ENCODE measurements around the gene ICAM1. TPM values are rescaled to one million over a fixed set of nuclear protein-coding genes. Genes with fewer than 3 reads are reported as not detected.
"Not testable (repeated sequence)": the region's sequence is repeated elsewhere in the genome, so short reads cannot be mapped to it uniquely, and the experiment has no call there.

Gene ICAM1
- total RNA-seq, 2 experiments from 2014 or later = 27.9 to 30.9 TPM

- H3K9me3 Mint-ChIP-seq (ENCODE audit: low read depth) = no peaks in the 10 kb centered on the region
- ChIA-PET POLR2A (no interaction called here), CTCF (interaction anchor here (1.0 to 1.8 kb wide), 2 partner anchors 20 kb away, joined by 4 to 9 read pairs; no protein-coding TSS in a partner anchor)
- H3K27me3 Mint-ChIP-seq = no peaks in the 10 kb centered on the region
- no peaks in the 10 kb centered on the region for H3K36me3 Mint-ChIP-seq (ENCODE audit: low read depth)
- H3K27ac Mint-ChIP-seq = peak overlapping the region; percentile 84
- peak; percentile 61 for ATAC-seq
- intact Hi-C loops (cut with DNase I, micrococcal nuclease) = loop anchor here (1.0 to 2.0 kb wide), 3 partner anchors 20 to 61 kb away; partner anchors contain the start of gene DNMT1 (in 1 of the 2)
- H3K4me3 Mint-ChIP-seq = peak overlapping the region; percentile 81
- peak; percentile 76 for DNase-seq
- peaks cover 18% of the 10 kb centered on the region for H3K4me1 Mint-ChIP-seq
Observed at GRCh38 chr19:10230173-10230860, 40.6 kb upstream of the ICAM1 start.

GRCh38 chr19:10230861-10231611 is 39.9 kb upstream of the ICAM1 start, which contains the start of gene S1PR2:
Gene S1PR2, minus strand, starts transcription at chr19:10231331. Its CDS starts 6,426 bp downstream, at chr19:10224905.
- intact Hi-C loops (cut with DNase I, micrococcal nuclease) = loop anchor here (1.0 to 2.0 kb wide), 5 partner anchors 19 to 60 kb away; partner anchors contain the start of gene DNMT1 (in 2 of the 2)
- DNase-seq (peak; percentile 83), ATAC-seq (peak; percentile 62)
- Mint-ChIP-seq H3K4me3 (peak within 1 kb of the TSS; percentile 81), H3K27ac (peak within 1 kb of the TSS; percentile 84), H3K4me1 (peaks cover 24% of the 10 kb centered on the region), H3K27me3 (no peaks in the 10 kb centered on the region), H3K36me3 (ENCODE audit: low read depth) (no peaks in the 10 kb centered on the region), H3K9me3 (ENCODE audit: low read depth) (no peaks in the 10 kb centered on the region)
- ChIA-PET CTCF (interaction anchor here (1.8 kb wide), 1 partner anchor 19 kb away, joined by 9 read pairs; no protein-coding TSS in a partner anchor), POLR2A (no interaction called here)

GRCh38 chr19:10231612-10232228 is 39.2 kb upstream of the ICAM1 start:
- Mint-ChIP-seq H3K4me1 (peaks cover 29% of the 10 kb centered on the region), H3K27me3 (no peaks in the 10 kb centered on the region), H3K4me3 (peak overlapping the region; percentile 81), H3K27ac (peak overlapping the region; percentile 63), H3K9me3 (ENCODE audit: low read depth) (peaks cover 2% of the 10 kb centered on the region), H3K36me3 (ENCODE audit: low read depth) (peaks cover 3% of the 10 kb centered on the region)
- no peak for DNase-seq
- ChIA-PET POLR2A (interaction anchor here (0.8 kb wide), 1 partner anchor 54 kb away, joined by 5 read pairs; no protein-coding TSS in a partner anchor), CTCF (interaction anchor here (1.8 kb wide), 1 partner anchor 18 kb away, joined by 9 read pairs; no protein-coding TSS in a partner anchor)
- no peak for ATAC-seq
- intact Hi-C loops (cut with DNase I, micrococcal nuclease) = loop anchor here (1.0 to 2.0 kb wide), 4 partner anchors 19 to 37 kb away; partner anchors contain the start of gene DNMT1 (in 2 of the 2)

GRCh38 chr19:10233946-10234345 is 37.0 kb upstream of the ICAM1 start:
- Mint-ChIP-seq H3K36me3 (ENCODE audit: low read depth) (peaks cover 3% of the 10 kb centered on the region), H3K4me1 (peaks cover 29% of the 10 kb centered on the region), H3K4me3 (no peak overlapping the region), H3K9me3 (ENCODE audit: low read depth) (peaks cover 2% of the 10 kb centered on the region), H3K27ac (no peak overlapping the region), H3K27me3 (no peaks in the 10 kb centered on the region)
- DNase-seq (no peak), ATAC-seq (no peak)
- POLR2A ChIA-PET = no interaction called here
- CTCF ChIA-PET = interaction anchor here (0.7 to 3.8 kb wide), 2 partner anchors 16 to 18 kb away, joined by 3 to 18 read pairs; partner anchors contain the start of gene MRPL4
- intact Hi-C loops (cut with DNase I, micrococcal nuclease) = no loop called here

- CTCF ChIA-PET = interaction anchor here (2.1 to 3.8 kb wide), 2 partner anchors 14 to 23 kb away, joined by 10 to 18 read pairs; no protein-coding TSS in a partner anchor
Observed at GRCh38 chr19:10235003-10235402, 35.9 kb upstream of the ICAM1 start.

GRCh38 chr19:10235409-10235808 is 35.5 kb upstream of the ICAM1 start:
- ATAC-seq; intact Hi-C loops (cut with DNase I, micrococcal nuclease); DNase-seq; H3K36me3 Mint-ChIP-seq (ENCODE audit: low read depth); H3K9me3 Mint-ChIP-seq (ENCODE audit: low read depth); H3K27me3 Mint-ChIP-seq; H3K4me3 Mint-ChIP-seq: not testable (repeated sequence)
- Mint-ChIP-seq H3K4me1 (peaks cover 18% of the 10 kb centered on the region), H3K27ac (peak overlapping the region; percentile 100)
- ChIA-PET CTCF (interaction anchor here (0.7 to 3.8 kb wide), 4 partner anchors 14 to 324 kb away, joined by 3 to 18 read pairs (median 7); no protein-coding TSS in a partner anchor), POLR2A (interaction anchor here (1.2 kb wide), 1 partner anchor 48 kb away, joined by 3 read pairs; no protein-coding TSS in a partner anchor)

More at GRCh38 chr19:10235003-10235402, 35.9 kb upstream of the ICAM1 start:
- Mint-ChIP-seq H3K27me3 (no peaks in the 10 kb centered on the region), H3K4me3 (no peak overlapping the region), H3K27ac (peak overlapping the region; percentile 11), H3K36me3 (ENCODE audit: low read depth) (peaks cover 3% of the 10 kb centered on the region), H3K4me1 (peaks cover 20% of the 10 kb centered on the region), H3K9me3 (ENCODE audit: low read depth) (peaks cover 2% of the 10 kb centered on the region)
- intact Hi-C loops (cut with DNase I, micrococcal nuclease) = no loop called here
- POLR2A ChIA-PET = no interaction called here
- DNase-seq (no peak), ATAC-seq (no peak)

- Mint-ChIP-seq H3K27ac (no peak overlapping the region), H3K4me1 (peaks cover 14% of the 10 kb centered on the region), H3K27me3 (no peaks in the 10 kb centered on the region), H3K36me3 (ENCODE audit: low read depth) (peaks cover 3% of the 10 kb centered on the region), H3K4me3 (no peak overlapping the region), H3K9me3 (ENCODE audit: low read depth) (peaks cover 2% of the 10 kb centered on the region)
- POLR2A ChIA-PET = no interaction called here
- DNase-seq (no peak), ATAC-seq (no peak)
- intact Hi-C loops (cut with DNase I, micrococcal nuclease) = no loop called here
- CTCF ChIA-PET = interaction anchor here (1.0 kb wide), 1 partner anchor 9 kb away, joined by 3 read pairs; no protein-coding TSS in a partner anchor
Observed at GRCh38 chr19:10237702-10238101, 33.2 kb upstream of the ICAM1 start.

GRCh38 chr19:10238172-10238783 is 32.6 kb upstream of the ICAM1 start:
- H3K36me3 Mint-ChIP-seq (ENCODE audit: low read depth) = peaks cover 3% of the 10 kb centered on the region
- no peak overlapping the region for H3K27ac Mint-ChIP-seq
- peaks cover 2% of the 10 kb centered on the region for H3K9me3 Mint-ChIP-seq (ENCODE audit: low read depth)
- intact Hi-C loops (cut with DNase I, micrococcal nuclease) = no loop called here
- no peak for DNase-seq
- ChIA-PET CTCF (interaction anchor here (1.0 to 1.2 kb wide), 2 partner anchors 10 to 12 kb away, joined by 3 to 4 read pairs; no protein-coding TSS in a partner anchor), POLR2A (interaction anchor here (0.5 kb wide), 1 partner anchor 138 kb away, joined by 3 read pairs; no protein-coding TSS in a partner anchor)
- peak; percentile 28 for ATAC-seq
- peaks cover 14% of the 10 kb centered on the region for H3K4me1 Mint-ChIP-seq
- H3K4me3 Mint-ChIP-seq = no peak overlapping the region
- H3K27me3 Mint-ChIP-seq = no peaks in the 10 kb centered on the region

- ATAC-seq; H3K36me3 Mint-ChIP-seq (ENCODE audit: low read depth); H3K27me3 Mint-ChIP-seq; H3K27ac Mint-ChIP-seq; H3K9me3 Mint-ChIP-seq (ENCODE audit: low read depth); H3K4me1 Mint-ChIP-seq; DNase-seq; intact Hi-C loops (cut with DNase I, micrococcal nuclease); H3K4me3 Mint-ChIP-seq: not testable (repeated sequence)
- ChIA-PET POLR2A (interaction anchor here (0.5 to 0.6 kb wide), 2 partner anchors 89 to 161 kb away, joined by 4 to 7 read pairs; partner anchors contain the start of gene CDC37), CTCF (interaction anchor here (1.0 kb wide), 1 partner anchor 34 kb away, joined by 3 read pairs; no protein-coding TSS in a partner anchor)
Observed at GRCh38 chr19:10241826-10242449, 29.0 kb upstream of the ICAM1 start.

- ChIA-PET CTCF (interaction anchor here (1.2 kb wide), 1 partner anchor 18 kb away, joined by 4 read pairs; no protein-coding TSS in a partner anchor), POLR2A (no interaction called here)
- ATAC-seq = no peak
- Mint-ChIP-seq H3K27me3 (no peaks in the 10 kb centered on the region), H3K36me3 (ENCODE audit: low read depth) (no peaks in the 10 kb centered on the region), H3K9me3 (ENCODE audit: low read depth) (no peaks in the 10 kb centered on the region), H3K4me3 (no peak overlapping the region), H3K4me1 (no peaks in the 10 kb centered on the region), H3K27ac (no peak overlapping the region)
- DNase-seq = no peak
- intact Hi-C loops (cut with DNase I, micrococcal nuclease) = no loop called here
Observed at GRCh38 chr19:10243606-10244005, 27.3 kb upstream of the ICAM1 start.
